HUES48 (cell line): Measurements from ENCODE around the gene CD300LF.

Experiments used
- H3K27ac ChIP-seq: one replicate; pipeline ENCODE4 v1.7.0; 2013; ENCODE audit warnings: low read depth, low read length, inconsistent platforms
- H3K27me3 ChIP-seq: 2 replicates; pipeline ENCODE4 v1.6.1; 2013; ENCODE audit warnings: mild to moderate bottlenecking, low read length; ENCODE audit not compliant: control insufficient read depth, insufficient read depth
- H3K36me3 ChIP-seq: 2 replicates; pipeline ENCODE4 v1.6.1; 2013; ENCODE audit warnings: low read length; ENCODE audit not compliant: control insufficient read depth, insufficient read depth
- H3K4me1 ChIP-seq: 2 replicates; pipeline ENCODE4 v1.6.1; 2013; ENCODE audit warnings: mild to moderate bottlenecking, low read length; ENCODE audit not compliant: control insufficient read depth, insufficient read depth
- H3K4me3 ChIP-seq: 2 replicates; pipeline ENCODE4 v1.5.1; 2013; ENCODE audit warnings: mild to moderate bottlenecking, low read depth, low read length
- H3K9ac ChIP-seq: 2 replicates; pipeline ENCODE4 v1.6.1; 2013; ENCODE audit warnings: mild to moderate bottlenecking, low read depth, low read length, moderate library complexity
- H3K9me3 ChIP-seq: 2 replicates; pipeline ENCODE4 v1.6.1; 2013; ENCODE audit warnings: low read length; ENCODE audit not compliant: control insufficient read depth, insufficient read depth

CD300LF gene

DNA sequence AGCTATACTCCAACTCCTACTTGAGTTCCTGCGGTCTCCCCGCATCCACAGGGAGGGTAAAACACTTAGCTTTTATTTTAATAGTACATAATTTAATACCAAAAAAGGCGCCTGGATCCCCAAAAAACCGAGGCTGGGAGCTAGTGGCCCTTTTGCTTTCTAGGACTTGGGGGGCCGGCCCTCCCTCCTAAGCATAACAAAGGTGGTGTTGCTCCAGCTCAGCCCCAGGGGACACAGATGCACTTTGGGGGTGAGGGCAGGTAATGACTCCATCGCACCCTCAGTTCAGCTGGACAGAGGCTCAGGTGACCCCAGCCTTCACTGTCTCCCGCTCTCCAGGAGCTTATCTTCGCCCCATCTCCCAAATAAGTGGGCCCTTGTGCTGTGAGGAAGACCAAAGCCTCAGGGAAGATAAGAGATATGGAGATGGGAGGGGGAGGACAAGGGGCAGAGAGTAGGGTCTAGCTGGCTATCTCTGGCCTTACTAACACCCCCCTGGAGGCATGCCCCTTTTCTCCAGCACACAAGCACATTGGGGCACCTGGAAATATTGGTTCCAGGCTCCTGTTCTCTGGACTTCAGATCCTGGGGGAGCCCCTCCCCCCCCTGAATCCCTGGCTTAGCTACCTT is 32.9 kb upstream of the CD300LF start:
- Histone ChIP-seq H3K9me3 (no peaks in the 10 kb centered on the region), H3K9ac (no peak overlapping the region), H3K36me3 (no peaks in the 10 kb centered on the region), H3K27ac (no peak overlapping the region), H3K27me3 (no peaks in the 10 kb centered on the region), H3K4me1 (peaks cover 38% of the 10 kb centered on the region), H3K4me3 (no peak overlapping the region)

DNA sequence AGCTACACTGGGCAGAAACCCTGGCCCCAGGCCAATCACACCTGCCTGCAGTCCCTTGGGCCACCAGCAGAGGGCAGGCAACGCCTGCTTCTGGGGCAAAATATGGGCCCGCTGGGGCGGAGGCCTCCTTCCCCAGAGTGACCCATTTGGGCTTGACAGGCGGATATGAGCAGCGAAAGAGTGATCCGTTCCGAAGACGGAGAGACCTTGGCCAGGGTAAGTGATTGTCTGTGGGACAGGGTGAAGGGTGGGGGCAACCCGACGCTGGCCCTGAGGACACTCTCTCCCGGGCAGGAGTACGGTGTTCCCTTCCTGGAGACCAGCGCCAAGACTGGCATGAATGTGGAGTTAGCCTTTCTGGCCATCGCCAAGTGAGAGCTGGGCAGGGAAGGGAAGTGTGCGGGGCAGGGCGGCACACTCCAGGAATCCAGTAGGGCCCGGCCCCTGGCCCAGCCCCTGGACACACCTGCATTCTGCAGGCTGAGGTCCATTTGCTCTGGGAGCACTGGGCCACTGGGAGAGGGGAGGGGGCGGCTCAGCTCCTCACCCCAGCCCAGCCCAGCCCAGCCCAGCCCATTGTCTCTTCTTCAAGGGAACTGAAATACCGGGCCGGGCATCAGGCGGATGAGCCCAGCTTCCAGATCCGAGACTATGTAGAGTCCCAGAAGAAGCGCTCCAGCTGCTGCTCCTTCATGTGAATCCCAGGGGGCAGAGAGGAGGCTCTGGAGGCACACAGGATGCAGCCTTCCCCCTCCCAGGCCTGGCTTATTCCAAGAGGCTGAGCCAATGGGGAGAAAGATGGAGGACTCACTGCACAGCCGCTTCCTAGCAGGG is 32.2 kb upstream of the CD300LF start:
- Histone ChIP-seq H3K27ac (no peak overlapping the region), H3K9ac (no peak overlapping the region), H3K4me1 (peaks cover 33% of the 10 kb centered on the region)

DNA sequence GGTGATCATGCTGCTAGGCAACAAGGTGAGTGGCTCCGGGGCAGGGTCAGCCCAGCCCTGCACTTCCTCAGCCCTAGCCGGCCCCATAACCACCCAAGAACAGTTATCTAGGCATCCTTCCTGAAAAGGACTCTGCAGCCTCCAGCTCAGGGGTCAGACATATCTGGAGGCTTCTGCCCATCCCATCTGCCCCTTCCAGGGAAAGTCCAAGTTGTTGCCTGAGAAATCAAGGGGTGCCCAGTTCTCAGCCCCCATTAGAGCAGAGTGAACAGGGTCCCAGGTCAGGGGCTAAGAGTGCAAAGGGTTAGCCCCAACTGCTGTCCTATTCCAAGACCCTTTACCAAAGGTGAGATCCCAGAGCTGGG is 31.6 kb upstream of the CD300LF start:
- Histone ChIP-seq H3K4me1 (peaks cover 30% of the 10 kb centered on the region), H3K36me3 (no peaks in the 10 kb centered on the region), H3K9ac (no peak overlapping the region), H3K27ac (no peak overlapping the region), H3K9me3 (no peaks in the 10 kb centered on the region), H3K4me3 (no peak overlapping the region), H3K27me3 (no peaks in the 10 kb centered on the region)

More for the DNA sequence above, 32.2 kb upstream of the CD300LF start:
- Histone ChIP-seq H3K9me3 (no peaks in the 10 kb centered on the region), H3K36me3 (no peaks in the 10 kb centered on the region), H3K4me3 (peak overlapping the region; percentile 52), H3K27me3 (no peaks in the 10 kb centered on the region)

DNA sequence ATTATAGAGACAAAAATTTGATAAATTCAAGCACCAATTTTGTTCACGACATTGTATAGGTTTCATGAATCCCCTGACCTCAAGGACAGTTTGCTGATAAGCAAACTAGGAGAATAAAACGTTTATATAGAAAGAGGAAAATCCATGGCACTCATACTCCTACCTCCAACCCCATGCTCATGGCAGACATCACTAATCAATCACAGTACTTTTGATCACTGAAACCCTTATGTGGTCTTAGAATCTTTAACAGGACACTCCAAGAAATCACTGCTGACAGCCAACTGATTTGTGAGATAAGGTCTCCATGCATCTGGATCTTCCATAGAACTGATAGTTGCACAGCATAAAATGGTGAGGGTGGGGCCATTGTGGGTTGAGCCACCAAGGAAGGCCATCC is 31.0 kb upstream of the CD300LF start:
- Histone ChIP-seq H3K27me3 (0 out of 2 replicates have a peak, but pooled peaks cover 2% of the 10 kb centered on the region), H3K27ac (no peak overlapping the region), H3K9me3 (no peaks in the 10 kb centered on the region), H3K4me3 (no peak overlapping the region), H3K9ac (no peak overlapping the region), H3K36me3 (no peaks in the 10 kb centered on the region), H3K4me1 (peaks cover 30% of the 10 kb centered on the region)

DNA sequence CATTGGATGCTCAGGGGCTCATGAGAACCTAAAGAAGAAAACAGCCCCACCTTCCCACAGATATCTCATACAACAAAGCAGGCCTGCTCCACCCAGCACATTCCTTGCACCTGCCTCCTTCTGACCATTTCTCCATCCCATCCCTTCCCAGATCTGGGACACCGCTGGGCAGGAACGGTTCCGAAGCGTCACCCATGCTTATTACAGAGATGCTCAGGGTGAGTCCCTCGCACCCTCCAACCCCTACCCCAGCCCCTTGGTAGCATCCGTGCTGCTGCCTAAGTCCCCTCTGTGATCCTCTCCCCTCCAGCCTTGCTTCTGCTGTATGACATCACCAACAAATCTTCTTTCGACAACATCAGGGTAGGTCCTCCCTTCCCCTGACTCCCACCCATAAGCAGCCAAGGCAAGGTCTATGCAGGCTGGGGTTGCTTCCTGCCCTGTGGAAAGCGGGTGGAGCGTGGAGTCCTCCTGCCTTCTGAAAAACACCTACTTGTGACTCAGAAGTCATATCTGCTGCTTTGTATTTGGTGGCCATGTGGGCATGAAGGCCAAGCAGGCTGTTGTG is 30.3 kb upstream of the CD300LF start:
- H3K36me3 ChIP-seq = no peaks in the 10 kb centered on the region
- no peak overlapping the region for H3K9ac ChIP-seq
- H3K27ac ChIP-seq = no peak overlapping the region
- H3K4me1 ChIP-seq = peaks cover 34% of the 10 kb centered on the region
- H3K27me3 ChIP-seq = 0 out of 2 replicates have a peak, but pooled peaks cover 7% of the 10 kb centered on the region
- no peaks in the 10 kb centered on the region for H3K9me3 ChIP-seq
- no peak overlapping the region for H3K4me3 ChIP-seq

DNA sequence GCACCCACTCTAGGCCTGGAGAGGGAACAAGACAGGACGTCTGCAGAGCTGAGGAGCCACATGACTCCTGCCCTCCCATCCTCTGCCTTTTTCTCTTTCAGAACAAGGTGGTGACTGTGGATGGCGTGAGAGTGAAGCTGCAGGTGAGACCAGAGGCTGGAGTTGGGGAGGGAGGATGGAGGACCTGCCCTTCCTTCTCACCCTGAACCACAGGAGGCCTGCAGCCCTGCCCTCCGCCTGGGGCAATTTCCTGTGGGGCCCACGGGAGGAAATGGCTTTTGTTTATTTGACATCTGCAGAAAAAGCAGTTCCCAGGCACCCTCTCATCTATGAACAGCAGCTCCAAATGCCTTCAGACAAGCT is 29.4 kb upstream of the CD300LF start:
- Histone ChIP-seq H3K27me3 (0 out of 2 replicates have a peak, but pooled peaks cover 7% of the 10 kb centered on the region), H3K9me3 (no peaks in the 10 kb centered on the region), H3K4me3 (no peak overlapping the region), H3K9ac (no peak overlapping the region), H3K4me1 (peaks cover 32% of the 10 kb centered on the region), H3K36me3 (no peaks in the 10 kb centered on the region), H3K27ac (no peak overlapping the region)

DNA sequence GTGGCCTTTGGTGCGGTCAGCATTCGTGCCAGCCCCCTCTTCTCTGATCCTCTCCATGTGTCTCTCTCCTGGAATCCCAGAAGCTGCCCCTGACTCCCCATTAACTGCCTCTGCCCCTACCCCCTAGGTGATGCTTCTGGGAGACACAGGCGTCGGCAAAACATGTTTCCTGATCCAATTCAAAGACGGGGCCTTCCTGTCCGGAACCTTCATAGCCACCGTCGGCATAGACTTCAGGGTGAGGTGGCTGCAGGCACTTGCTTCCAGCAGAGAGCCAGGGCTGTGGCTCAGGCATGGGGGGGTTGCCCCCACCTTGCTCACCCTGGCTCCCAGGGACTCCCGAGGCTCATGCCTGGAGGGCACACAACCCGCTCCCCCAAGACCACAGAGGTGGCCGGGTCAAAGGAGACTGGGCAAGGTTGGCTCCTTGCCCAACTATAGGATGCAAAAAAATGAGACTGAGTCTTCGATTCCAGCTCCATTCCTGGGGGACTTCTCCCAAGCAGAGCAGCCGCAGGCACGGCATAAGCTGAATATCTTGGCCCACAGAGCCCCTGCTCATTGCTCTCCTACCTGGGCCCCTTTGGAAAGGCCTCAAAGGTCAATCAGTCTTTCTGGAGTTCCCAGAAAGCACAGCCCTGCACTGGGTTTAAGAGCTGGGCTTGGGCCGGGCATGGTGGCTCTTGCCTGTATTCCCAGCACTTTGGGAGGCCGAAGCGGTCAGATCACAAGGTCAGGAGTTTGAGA is 28.1 kb upstream of the CD300LF start:
- 0 out of 2 replicates have a peak, but pooled peaks cover 10% of the 10 kb centered on the region for H3K27me3 ChIP-seq
- peaks cover 18% of the 10 kb centered on the region for H3K4me1 ChIP-seq
- no peaks in the 10 kb centered on the region for H3K36me3 ChIP-seq
- H3K9me3 ChIP-seq = no peaks in the 10 kb centered on the region
- H3K9ac ChIP-seq = no peak overlapping the region
- H3K4me3 ChIP-seq = no peak overlapping the region
- H3K27ac ChIP-seq = no peak overlapping the region

DNA sequence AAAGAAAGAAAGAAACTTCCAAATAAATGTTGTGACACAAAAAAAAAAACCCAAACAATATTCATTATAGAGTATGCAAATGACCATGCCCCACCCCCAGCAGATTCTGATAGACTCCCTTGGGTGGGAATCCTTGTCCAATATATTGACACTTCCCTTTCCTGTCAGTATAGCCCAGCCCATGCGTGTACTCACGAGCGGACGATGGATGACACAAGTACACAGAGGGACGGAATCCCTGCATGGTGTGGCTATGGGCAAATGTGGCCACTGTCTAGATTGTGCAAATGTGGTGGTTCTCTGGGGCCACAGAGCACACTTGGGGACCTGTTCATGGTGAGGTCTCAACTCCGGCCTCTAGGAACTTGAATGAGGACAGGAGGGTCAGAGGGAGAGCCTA is 27.4 kb upstream of the CD300LF start:
- peaks cover 12% of the 10 kb centered on the region for H3K4me1 ChIP-seq

DNA sequence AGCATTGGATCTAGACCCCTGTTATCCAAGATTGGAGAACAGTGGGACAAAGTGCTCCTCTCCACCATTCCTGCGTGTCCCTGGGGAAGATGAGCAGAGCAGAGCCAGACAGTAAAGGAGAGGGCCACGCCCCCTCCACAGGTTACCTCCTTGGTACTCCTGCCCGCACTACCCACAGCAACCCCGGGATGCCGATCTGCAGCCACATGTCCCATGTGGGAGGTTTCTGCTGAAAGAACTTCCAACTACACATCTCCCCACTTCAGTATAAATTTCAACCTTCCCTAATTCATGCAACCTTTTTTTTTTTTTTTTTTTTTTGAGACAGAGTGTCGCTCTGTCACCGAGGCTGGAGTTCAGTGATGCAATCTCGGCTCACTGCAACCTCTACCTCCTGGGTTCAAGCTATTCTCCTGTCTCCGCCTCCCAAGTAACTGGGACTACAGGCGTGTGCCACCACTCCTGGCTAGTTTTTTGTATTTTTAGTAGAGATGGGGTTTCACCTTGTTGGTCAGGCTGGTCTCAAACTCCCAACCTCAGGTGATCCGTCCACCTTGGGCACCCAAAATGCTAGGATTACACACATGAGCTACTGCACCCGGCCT is 26.6 kb upstream of the CD300LF start:
- no peak overlapping the region for H3K27ac ChIP-seq
- no peak overlapping the region for H3K4me3 ChIP-seq

More for the DNA sequence above, 27.4 kb upstream of the CD300LF start:
- no peak overlapping the region for H3K9ac ChIP-seq
- H3K9me3 ChIP-seq = no peaks in the 10 kb centered on the region
- H3K27ac ChIP-seq = no peak overlapping the region
- peaks cover 16% of the 10 kb centered on the region; the same call in 1 of the 2 replicates for H3K27me3 ChIP-seq
- no peak overlapping the region for H3K4me3 ChIP-seq
- H3K36me3 ChIP-seq = no peaks in the 10 kb centered on the region

More for the DNA sequence above, 26.6 kb upstream of the CD300LF start:
- Histone ChIP-seq H3K9me3 (no peaks in the 10 kb centered on the region), H3K9ac (no peak overlapping the region), H3K27me3 (peaks cover 17% of the 10 kb centered on the region; the same call in 1 of the 2 replicates), H3K36me3 (no peaks in the 10 kb centered on the region), H3K4me1 (peaks cover 7% of the 10 kb centered on the region)
